H9 (cell line): ENCODE results near the gene CCBE1. TPM values are rescaled to one million over a fixed set of nuclear protein-coding genes. Genes with fewer than 3 reads are reported as not detected.

Experiments used
- DNase-seq: peaks from one replicate; pipeline ENCODE4 v3.0.0-alpha.2; 2017
- H2AFZ ChIP-seq: one replicate; pipeline ENCODE4 v1.6.1; 2013; ENCODE audit warnings: mild to moderate bottlenecking, low read length, control low read depth, moderate library complexity
- H2AK5ac ChIP-seq: 2 replicates; pipeline ENCODE4 v1.6.1; 2013; ENCODE audit warnings: low read length, control low read depth, mixed read lengths; ENCODE audit not compliant: insufficient read length
- H2BK120ac ChIP-seq: one replicate; pipeline ENCODE4 v1.6.1; 2013; ENCODE audit warnings: low read depth, mild to moderate bottlenecking, low read length, control low read depth, inconsistent platforms; ENCODE audit not compliant: poor library complexity, severe bottlenecking
- H2BK12ac ChIP-seq: 2 replicates; pipeline ENCODE4 v1.6.1; 2013; ENCODE audit warnings: low read length, control low read depth, mixed read lengths, low read depth; ENCODE audit not compliant: insufficient read length
- H2BK15ac ChIP-seq: 2 replicates; pipeline ENCODE4 v1.6.1; 2013; ENCODE audit warnings: low read depth, low read length, control low read depth
- H2BK20ac ChIP-seq: one replicate; pipeline ENCODE4 v1.6.1; 2013; ENCODE audit warnings: low read depth, mild to moderate bottlenecking, low read length, control low read depth, inconsistent platforms; ENCODE audit not compliant: poor library complexity, severe bottlenecking
- H2BK5ac ChIP-seq: 2 replicates; pipeline ENCODE4 v1.6.1; 2013; ENCODE audit warnings: low read length, control low read depth, mixed read lengths; ENCODE audit not compliant: insufficient read length
- H3K14ac ChIP-seq: 2 replicates; pipeline ENCODE4 v1.6.1; 2013; ENCODE audit warnings: low read length, control low read depth; ENCODE audit not compliant: insufficient read depth
- H3K18ac ChIP-seq: 2 replicates; pipeline ENCODE4 v1.6.1; 2013; ENCODE audit warnings: low read depth, mild to moderate bottlenecking, mixed read lengths, low read length, control low read depth; ENCODE audit not compliant: insufficient read length
- H3K23ac ChIP-seq: 2 replicates; pipeline ENCODE4 v1.6.1; 2013; ENCODE audit warnings: low read length, control low read depth, mixed read lengths, low read depth; ENCODE audit not compliant: insufficient read length
- H3K23me2 ChIP-seq: 2 replicates; pipeline ENCODE4 v1.6.1; 2013; ENCODE audit warnings: low read depth, mild to moderate bottlenecking, mixed read lengths, low read length, control low read depth; ENCODE audit not compliant: insufficient read length, poor library complexity, severe bottlenecking
- H3K27ac ChIP-seq: 2 replicates; pipeline ENCODE4 v1.5.1; 2013; ENCODE audit warnings: low read length, control low read depth, mixed read lengths, low read depth; ENCODE audit not compliant: insufficient read length
- H3K27me3 ChIP-seq: 2 replicates; pipeline ENCODE4 v1.6.1; 2013; ENCODE audit warnings: low read length, control low read depth, inconsistent platforms; ENCODE audit not compliant: insufficient read depth
- H3K4ac ChIP-seq: 2 replicates; pipeline ENCODE4 v1.6.1; 2013; ENCODE audit warnings: low read depth, mild to moderate bottlenecking, control low read depth, inconsistent platforms, low read length, moderate library complexity
- H3K4me1 ChIP-seq: 2 replicates; pipeline ENCODE4 v1.6.1; 2013; ENCODE audit warnings: low read length, control low read depth, inconsistent platforms; ENCODE audit not compliant: insufficient read depth
- H3K4me2 ChIP-seq: 2 replicates; pipeline ENCODE4 v1.6.1; 2013; ENCODE audit warnings: low read length, control low read depth, mixed read lengths; ENCODE audit not compliant: insufficient read length, insufficient read depth
- H3K56ac ChIP-seq: 2 replicates; pipeline ENCODE4 v1.6.1; 2013; ENCODE audit warnings: low read depth, mild to moderate bottlenecking, mixed read lengths, low read length, control low read depth; ENCODE audit not compliant: insufficient read length
- H3K79me1 ChIP-seq: 2 replicates; pipeline ENCODE4 v1.6.1; 2013; ENCODE audit warnings: low read depth, mild to moderate bottlenecking, moderate library complexity, low read length, control low read depth, inconsistent platforms; ENCODE audit not compliant: insufficient read depth, poor library complexity, severe bottlenecking
- H3K79me2 ChIP-seq: 2 replicates; pipeline ENCODE4 v1.6.1; 2013; ENCODE audit warnings: low read length, control low read depth, inconsistent platforms; ENCODE audit not compliant: insufficient read depth
- H3K9ac ChIP-seq: 2 replicates; pipeline ENCODE4 v1.6.1; 2013; ENCODE audit warnings: low read length, control low read depth, mixed read lengths; ENCODE audit not compliant: insufficient read length; ENCODE audit errors: extremely low read depth
- H3K9me3 ChIP-seq: one replicate; pipeline ENCODE4 v1.6.1; 2013; ENCODE audit warnings: low read depth, low read length, inconsistent platforms; ENCODE audit not compliant: control insufficient read depth
- H3T11ph ChIP-seq: one replicate; pipeline ENCODE4 v1.6.1; 2013; ENCODE audit warnings: mild to moderate bottlenecking, low read length, control low read depth, inconsistent platforms
- H4K20me1 ChIP-seq: one replicate; pipeline ENCODE4 v1.6.1; 2013; ENCODE audit not compliant: control insufficient read depth, insufficient read length, insufficient read depth
- H4K5ac ChIP-seq: 2 replicates; pipeline ENCODE4 v1.6.1; 2013; ENCODE audit warnings: low read depth, mild to moderate bottlenecking, mixed read lengths, low read length, control low read depth; ENCODE audit not compliant: insufficient read length
- H4K8ac ChIP-seq: replicated peaks from 2 replicates; pipeline ENCODE4 v1.6.1; 2013; ENCODE audit warnings: low read length, control low read depth, mixed read lengths, low read depth; ENCODE audit not compliant: insufficient read length
- H4K91ac ChIP-seq: 2 replicates; pipeline ENCODE4 v1.6.1; 2013; ENCODE audit warnings: low read depth, mild to moderate bottlenecking, moderate library complexity, mixed read lengths, low read length, control low read depth; ENCODE audit not compliant: insufficient read length
- H3K27ac Mint-ChIP-seq, 3 experiments: 2 replicates in 2 of 3; 3 replicates in 1 of 3; pipeline ENCODE4 v1.8.0; 2020 to 2021; ENCODE audit warnings: mixed read lengths in 3 of 3, mild to moderate bottlenecking in 1 of 3, moderate library complexity in 1 of 3
- H3K27me3 Mint-ChIP-seq: 2 replicates; pipeline ENCODE4 v1.8.0; 2021; ENCODE audit warnings: low read depth, mild to moderate bottlenecking, moderate library complexity, mixed read lengths
- H3K36me3 Mint-ChIP-seq, 3 experiments: 2 replicates in 2 of 3; 3 replicates in 1 of 3; pipeline ENCODE4 v1.8.0; 2020 to 2021; ENCODE audit warnings: low read depth in 3 of 3, mixed read lengths in 3 of 3; ENCODE audit not compliant: insufficient read depth in 1 of 3
- H3K4me1 Mint-ChIP-seq, 2 experiments: 2 replicates each; pipeline ENCODE4 v1.8.0; 2020; ENCODE audit warnings: mixed read lengths in 2 of 2
- H3K4me3 Mint-ChIP-seq, 2 experiments: 2 replicates in 1 of 2; 3 replicates in 1 of 2; pipeline ENCODE4 v1.8.0; 2020 to 2021; ENCODE audit warnings: mild to moderate bottlenecking in 2 of 2, mixed read lengths in 2 of 2, moderate library complexity in 1 of 2
- H3K9me3 Mint-ChIP-seq, 2 experiments: 2 replicates in 1 of 2; 3 replicates in 1 of 2; pipeline ENCODE4 v1.8.0; 2020; ENCODE audit warnings: mild to moderate bottlenecking in 2 of 2, mixed read lengths in 2 of 2, moderate library complexity in 1 of 2
- CTCF ChIP-seq: fragments of 200-600 bp; sonication (generic); conservative IDR thresholded peaks from 3 replicates; pipeline ENCODE4 v1.8.0; 2021; ENCODE audit warnings: antibody characterized with exemption, mild to moderate bottlenecking
- whole genome bisulfite sequencing: extraction: QIAGEN DNeasy Blood & Tissue Kit; methylation state at CpG from one replicate; pipeline ENCODE4 v1.1.7; 2013; ENCODE audit warnings: missing lambda C conversion rate, low lambda C conversion rate, mixed read lengths; ENCODE audit not compliant: insufficient read length; ENCODE audit errors: extremely low coverage; 5-methylcytosine and 5-hydroxymethylcytosine counted together
- total RNA-seq: library from RNA; stranded (reverse); gene quantifications from 2 replicates; pipeline ENCODE4 v1.2.1, GENCODE V29; 2021

Gene CCBE1
- total RNA-seq, 1 experiment from 2014 or later = 0.39 TPM

GRCh38 chr18:59633317-59633716, 63.9 kb downstream of the CCBE1 start:
- H3K14ac ChIP-seq = no peak overlapping the region

More at GRCh38 chr18:59633317-59633716, 63.9 kb downstream of the CCBE1 start:
- Histone ChIP-seq H2AFZ (no peak overlapping the region), H2BK120ac (no peak overlapping the region), H2BK12ac (no peak overlapping the region), H2BK15ac (no peak overlapping the region), H4K91ac (no peak overlapping the region), H3K23ac (no peak overlapping the region), H3T11ph (no peak overlapping the region), H3K79me1 (no peaks in the 10 kb centered on the region), H3K9me3 (no peaks in the 10 kb centered on the region), H3K9ac (no peak overlapping the region), H3K4me2 (no peak overlapping the region), H3K4ac (no peak overlapping the region), H3K79me2 (no peaks in the 10 kb centered on the region), H3K27me3 (no peaks in the 10 kb centered on the region), H3K4me1 (0 out of 2 replicates have a peak, but pooled peaks cover 5% of the 10 kb centered on the region), H4K8ac (no peak overlapping the region), H4K5ac (no peak overlapping the region), H3K18ac (no peak overlapping the region), H2BK5ac (no peak overlapping the region), H4K20me1 (no peaks in the 10 kb centered on the region), H3K23me2 (no peaks in the 10 kb centered on the region), H3K27ac (no peak overlapping the region), H2BK20ac (no peak overlapping the region), H2AK5ac (no peak overlapping the region), H3K56ac (no peak overlapping the region)
- Mint-ChIP-seq H3K9me3 (no peaks in the 10 kb centered on the region), H3K4me3 (no peak overlapping the region), H3K27ac (no peak overlapping the region), H3K27me3 (peaks cover 7% of the 10 kb centered on the region; the same call in 1 of the 2 replicates), H3K4me1 (peaks cover 8 to 17% of the 10 kb centered on the region in 2 experiments), H3K36me3 (no peaks in the 10 kb centered on the region)
- no peak for DNase-seq
- no peak for TF ChIP-seq CTCF
- WGBS = no CpG with 5 or more reads among the region's 7 CpGs
